Calu3 (cell line): ENCODE data around the gene PITX1. TPM values are rescaled to one million over a fixed set of nuclear protein-coding genes. Genes with fewer than 3 reads are reported as not detected.
"Not testable (repeated sequence)": the region's sequence is repeated elsewhere in the genome, so short reads cannot be mapped to it uniquely, and the experiment has no call there.

Source experiments
- BruUV-seq: library from RNA; stranded (reverse); fragments of 400-500 nt; replicated peaks from 2 replicates; lab custom pipeline; 2021; lab: Mats Ljungman, UMichigan
- CTCF ChIA-PET: fragments of 300-600 bp; sonication (Branson Sonifier 250); formaldehyde crosslinking; loops from one replicate; lab custom pipeline; 2022; ENCODE audit warnings: antibody characterized with exemption; lab: Charles Lee
- DNase-seq: peaks from one replicate; pipeline ENCODE4 v3.0.0; 2022
- H3K27ac Mint-ChIP-seq: one replicate; pipeline ENCODE4 v1.8.0; 2022; ENCODE audit warnings: mixed read lengths; ENCODE audit not compliant: unreplicated experiment
- H3K27me3 Mint-ChIP-seq: one replicate; pipeline ENCODE4 v1.8.0; 2022; ENCODE audit warnings: mixed read lengths; ENCODE audit not compliant: unreplicated experiment
- H3K36me3 Mint-ChIP-seq: one replicate; pipeline ENCODE4 v1.8.0; 2022; ENCODE audit warnings: mild to moderate bottlenecking, moderate library complexity, mixed read lengths; ENCODE audit not compliant: insufficient read depth, unreplicated experiment
- H3K4me1 Mint-ChIP-seq: one replicate; pipeline ENCODE4 v1.8.0; 2022; ENCODE audit warnings: mild to moderate bottlenecking, low read depth, mixed read lengths; ENCODE audit not compliant: unreplicated experiment
- H3K4me3 Mint-ChIP-seq: one replicate; pipeline ENCODE4 v1.8.0; 2022; ENCODE audit warnings: mild to moderate bottlenecking, low read depth, moderate library complexity, mixed read lengths; ENCODE audit not compliant: unreplicated experiment
- H3K9me3 Mint-ChIP-seq: one replicate; pipeline ENCODE4 v1.8.0; 2022; ENCODE audit warnings: low read depth, mixed read lengths; ENCODE audit not compliant: unreplicated experiment
- intact Hi-C: fragments of 100-400 bp; cut with micrococcal nuclease; formaldehyde crosslinking; loops from one replicate; pipeline ENCODE4 v1.10.0; 2022; ENCODE audit not compliant: unreplicated experiment
- total RNA-seq: library from RNA; stranded (reverse); gene quantifications from 2 replicates; pipeline ENCODE4 v1.2.3, GENCODE V29; 2022
- TF ChIP-seq, protein P1 (sequence below): fragments of 200-600 bp; IDR thresholded peaks from one replicate; pipeline ENCODE4 v1.8.0; 2022; ENCODE audit warnings: antibody characterized with exemption; ENCODE audit not compliant: unreplicated experiment

The PITX1 gene
- total RNA-seq, 1 experiment from 2014 or later, result 12.1 TPM

DNA sequence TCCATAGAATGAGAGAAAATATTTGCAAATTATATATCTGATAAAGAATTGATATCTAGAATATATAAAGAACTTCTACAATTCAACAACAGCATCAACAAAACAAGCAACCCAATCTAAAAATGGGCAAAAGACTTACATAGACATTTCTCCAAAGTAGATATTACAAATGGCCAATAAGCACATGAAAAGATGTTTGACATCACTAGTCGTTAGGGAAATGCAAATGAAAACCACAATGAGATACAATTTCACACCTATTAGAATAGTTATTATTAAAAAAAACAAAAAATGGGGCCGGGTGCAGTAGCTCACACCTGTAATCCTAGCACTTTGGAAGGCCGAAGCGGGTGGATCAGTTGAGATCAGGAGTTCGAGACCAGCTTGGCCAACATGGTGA, 41.9 kb downstream of the PITX1 start:
- H3K27me3 Mint-ChIP-seq, result peaks cover 7% of the 10 kb centered on the region
- H3K36me3 Mint-ChIP-seq, result no peaks in the 10 kb centered on the region
- no peaks in the 10 kb centered on the region for H3K4me1 Mint-ChIP-seq
- no peak for DNase-seq
- CTCF ChIA-PET, result no interaction called here
- no peak overlapping the region for H3K27ac Mint-ChIP-seq
- no peaks in the 10 kb centered on the region for H3K9me3 Mint-ChIP-seq
- BruUV-seq, result no TSS peak
- TF ChIP-seq, protein P1, sequence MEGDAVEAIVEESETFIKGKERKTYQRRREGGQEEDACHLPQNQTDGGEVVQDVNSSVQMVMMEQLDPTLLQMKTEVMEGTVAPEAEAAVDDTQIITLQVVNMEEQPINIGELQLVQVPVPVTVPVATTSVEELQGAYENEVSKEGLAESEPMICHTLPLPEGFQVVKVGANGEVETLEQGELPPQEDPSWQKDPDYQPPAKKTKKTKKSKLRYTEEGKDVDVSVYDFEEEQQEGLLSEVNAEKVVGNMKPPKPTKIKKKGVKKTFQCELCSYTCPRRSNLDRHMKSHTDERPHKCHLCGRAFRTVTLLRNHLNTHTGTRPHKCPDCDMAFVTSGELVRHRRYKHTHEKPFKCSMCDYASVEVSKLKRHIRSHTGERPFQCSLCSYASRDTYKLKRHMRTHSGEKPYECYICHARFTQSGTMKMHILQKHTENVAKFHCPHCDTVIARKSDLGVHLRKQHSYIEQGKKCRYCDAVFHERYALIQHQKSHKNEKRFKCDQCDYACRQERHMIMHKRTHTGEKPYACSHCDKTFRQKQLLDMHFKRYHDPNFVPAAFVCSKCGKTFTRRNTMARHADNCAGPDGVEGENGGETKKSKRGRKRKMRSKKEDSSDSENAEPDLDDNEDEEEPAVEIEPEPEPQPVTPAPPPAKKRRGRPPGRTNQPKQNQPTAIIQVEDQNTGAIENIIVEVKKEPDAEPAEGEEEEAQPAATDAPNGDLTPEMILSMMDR, result no peak
- no peak overlapping the region for H3K4me3 Mint-ChIP-seq
- intact Hi-C loops, result no loop called here

- H3K27me3 Mint-ChIP-seq, H3K4me3 Mint-ChIP-seq, H3K4me1 Mint-ChIP-seq, CTCF ChIA-PET, H3K9me3 Mint-ChIP-seq, BruUV-seq, H3K27ac Mint-ChIP-seq, intact Hi-C loops, DNase-seq, H3K36me3 Mint-ChIP-seq: not testable (repeated sequence)
Measured at GRCh38 chr5:134990183-134990582, 43.8 kb downstream of the PITX1 start.

GRCh38 chr5:134989266-134989830, 44.7 kb downstream of the PITX1 start:
- no TSS peak for BruUV-seq
- CTCF ChIA-PET, result interaction anchor here (0.6 kb wide), 1 partner anchor 9 kb away, joined by 3 read pairs; no protein-coding TSS in a partner anchor
- Mint-ChIP-seq H3K27ac (no peak overlapping the region), H3K4me3 (no peak overlapping the region), H3K9me3 (no peaks in the 10 kb centered on the region), H3K36me3 (no peaks in the 10 kb centered on the region), H3K4me1 (no peaks in the 10 kb centered on the region), H3K27me3 (peaks cover 2% of the 10 kb centered on the region)
- intact Hi-C loops, result no loop called here
- TF ChIP-seq, protein P1, result no peak
- DNase-seq, result no peak

DNA sequence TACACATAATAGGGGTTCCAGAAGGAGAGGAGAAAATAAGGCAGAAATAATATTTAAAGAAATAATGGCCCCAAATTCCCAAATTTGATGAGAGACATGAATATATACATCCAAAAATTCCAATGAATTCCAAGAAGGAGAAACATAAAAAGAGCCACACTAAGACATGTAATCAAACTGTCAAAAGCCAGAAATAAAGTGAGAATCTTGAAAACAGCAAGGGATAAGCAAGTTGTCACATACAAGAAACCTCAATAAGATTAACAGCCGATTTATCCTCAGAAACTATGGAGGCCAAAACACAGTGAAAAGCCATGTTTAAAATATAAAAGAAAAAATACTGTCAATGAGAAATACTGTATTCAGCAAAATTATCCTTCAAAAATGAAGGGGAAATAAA, 51.8 kb downstream of the PITX1 start:
- H3K9me3 Mint-ChIP-seq, result peaks cover 16% of the 10 kb centered on the region
- no peaks in the 10 kb centered on the region for H3K4me1 Mint-ChIP-seq
- TF ChIP-seq, protein P1, result no peak
- H3K27me3 Mint-ChIP-seq, result no peaks in the 10 kb centered on the region
- no peaks in the 10 kb centered on the region for H3K36me3 Mint-ChIP-seq
- H3K4me3 Mint-ChIP-seq, result no peak overlapping the region
- BruUV-seq, result no TSS peak
- DNase-seq, result no peak
- no peak overlapping the region for H3K27ac Mint-ChIP-seq
- intact Hi-C loops, result no loop called here
- CTCF ChIA-PET, result no interaction called here

DNA sequence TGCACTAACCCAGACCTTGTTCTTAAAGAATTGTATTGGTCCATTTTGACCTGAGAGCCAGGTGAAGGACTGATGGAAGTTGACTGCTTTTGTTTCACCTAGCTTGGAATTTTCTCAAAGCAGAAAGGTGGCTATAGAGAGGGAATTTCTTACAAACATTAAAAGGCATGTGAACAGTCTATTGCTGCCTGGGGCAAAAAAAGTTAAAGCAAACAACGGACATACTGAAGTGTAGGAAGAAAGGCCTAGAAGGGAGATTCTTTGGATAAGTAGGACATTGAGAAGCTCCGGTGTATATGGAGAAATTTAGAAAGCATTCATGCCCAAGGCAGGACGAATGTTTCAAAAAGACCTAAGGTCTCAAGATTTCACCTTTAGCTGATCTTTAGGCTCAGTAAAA, 54.6 kb downstream of the PITX1 start:
- CTCF ChIA-PET, result interaction anchor here (0.8 kb wide), 1 partner anchor 204 kb away, joined by 3 read pairs; no protein-coding TSS in a partner anchor
- DNase-seq, result no peak
- H3K36me3 Mint-ChIP-seq, result no peaks in the 10 kb centered on the region
- H3K27ac Mint-ChIP-seq, result no peak overlapping the region
- BruUV-seq, result no TSS peak
- TF ChIP-seq, protein P1, result no peak
- peaks cover 20% of the 10 kb centered on the region for H3K9me3 Mint-ChIP-seq
- no peaks in the 10 kb centered on the region for H3K4me1 Mint-ChIP-seq
- intact Hi-C loops, result no loop called here
- H3K27me3 Mint-ChIP-seq, result no peaks in the 10 kb centered on the region
- no peak overlapping the region for H3K4me3 Mint-ChIP-seq
